ENCODE data around the gene SENP2. TPM values are rescaled to one million over a fixed set of nuclear protein-coding genes. Genes with fewer than 3 reads are reported as not detected.

Gene SENP2
- total and polyA plus RNA-seq, 2 of the 13 experiments (the other 11 are each of a cell fraction or from before 2014, with no cell fraction given): 7.7 to 46.2 TPM

- BruUV-seq (replicated peaks): no TSS peak
- Histone ChIP-seq H3K9ac (ENCODE audit: insufficient read depth, low read depth, low read length) (no peak overlapping the region), H3K36me3 (replicated peaks in 1 of 2; ENCODE audit: control insufficient read depth in 1 of 2, insufficient read depth in 2 of 2, low read length in 2 of 2) (peaks cover 42 to 77% of the 10 kb centered on the region in 2 experiments), H3K27me3 (ENCODE audit: control insufficient read depth in 1 of 2, insufficient read depth in 2 of 2, low read length in 2 of 2) (no peaks in the 10 kb centered on the region), H3K4me2 (ENCODE audit: low read depth, low read length) (no peak overlapping the region), H3K4me3 (replicated peaks in 1 of 3; ENCODE audit: insufficient read depth in 1 of 3, low read depth in 2 of 3, low read length in 3 of 3) (no peak overlapping the region), H2AFZ (ENCODE audit: low read length) (no peak overlapping the region), H3K9me3 (ENCODE audit: low read length) (no peaks in the 10 kb centered on the region), H3K79me2 (ENCODE audit: insufficient read depth, low read length) (no peaks in the 10 kb centered on the region), H3K4me1 (ENCODE audit: insufficient read depth, low read length) (no peaks in the 10 kb centered on the region), H4K20me1 (ENCODE audit: insufficient read depth, low read length) (0 out of 2 replicates have a peak, but pooled peaks cover 3% of the 10 kb centered on the region), H3K27ac (ENCODE audit: extremely low read length, insufficient read depth, low read length) (no peak overlapping the region)
- ChIA-PET POLR2A (no interaction called here), CTCF (ENCODE audit: low intra/inter-chr PET ratio, low total read pairs) (no interaction called here)
- FAIRE-seq (no peak), DNase-seq (ENCODE audit: low spot score) (no peak), ATAC-seq (no peak)
- intact Hi-C loops (cut with micrococcal nuclease; ENCODE audit: unreplicated experiment) (no loop called here), in situ Hi-C loops (cut with HindIII; ENCODE audit: extremely low pct_ligation_motif_present, low pct_unique_long_range_greater_than_20kb) (loop anchor here (10.0 kb wide), 1 partner anchor 253 kb away; no protein-coding TSS in a partner anchor)
- WGBS (ENCODE audit: low lambda C conversion rate): no CpG with 5 or more reads among the region's 9 CpGs
- TF ChIP-seq RBM22 (optimal IDR thresholded peaks at IDR 0.05; ENCODE audit: low read length): peak; percentile 63
- peak; percentile 32; the same call in 1 of the 2 replicates for TF ChIP-seq POLR2AphosphoS5 (IDR thresholded peaks at IDR 0.05; ENCODE audit: low read depth, low read length)
- peak; percentile 62 for TF ChIP-seq AGO2 (optimal IDR thresholded peaks at IDR 0.05; ENCODE audit: low read depth, low read length)
- no peak for TF ChIP-seq ZNF512 (CRISPR knock-in tag; IDR thresholded peaks at IDR 0.05)
- no peak for TF ChIP-seq ZNF777 (CRISPR knock-in tag; IDR thresholded peaks at IDR 0.05)
- TF ChIP-seq USF2 (IDR thresholded peaks at IDR 0.05; ENCODE audit: low read depth, low read length): no peak
- no peak for TF ChIP-seq USF2 (CRISPR knock-in tag; IDR thresholded peaks at IDR 0.05; ENCODE audit: borderline replicate concordance)
- TF ChIP-seq ADNP (CRISPR knock-in tag; IDR thresholded peaks at IDR 0.05): no peak
- 0 out of 4 replicates have a peak, but pooled peaks of 1 of the 2 experiments have one; percentile 19 for TF ChIP-seq POLR2A (IDR thresholded peaks at IDR 0.05; ENCODE audit: insufficient read depth in 1 of 2, low read depth in 2 of 2, low read length in 2 of 2)
- no peak for TF ChIP-seq ZBTB46 (CRISPR knock-in tag; IDR thresholded peaks at IDR 0.05; ENCODE audit: borderline replicate concordance)
Observed at GRCh38 chr3:185651971-185652370, 65.9 kb downstream of the SENP2 start.

Measured in HepG2 (cell line).